Fibroblast of mammary gland (primary cell): ENCODE measurements around the gene NUDT7.

Source experiments
- DNase-seq: peaks from one replicate; pipeline ENCODE4 v3.0.0-alpha.2; 2010; ENCODE audit warnings: low read depth
- H3K4me3 ChIP-seq: 2 replicates; pipeline ENCODE4 v1.5.1; 2011; ENCODE audit warnings: low read depth, mild to moderate bottlenecking, low read length, moderate library complexity; ENCODE audit not compliant: control insufficient read depth
- CTCF ChIP-seq: conservative IDR thresholded peaks from 2 replicates; pipeline ENCODE4 v1.5.1; 2011; ENCODE audit warnings: low read depth, low read length, inconsistent platforms; ENCODE audit not compliant: control insufficient read depth, insufficient read depth

NUDT7 gene

DNA sequence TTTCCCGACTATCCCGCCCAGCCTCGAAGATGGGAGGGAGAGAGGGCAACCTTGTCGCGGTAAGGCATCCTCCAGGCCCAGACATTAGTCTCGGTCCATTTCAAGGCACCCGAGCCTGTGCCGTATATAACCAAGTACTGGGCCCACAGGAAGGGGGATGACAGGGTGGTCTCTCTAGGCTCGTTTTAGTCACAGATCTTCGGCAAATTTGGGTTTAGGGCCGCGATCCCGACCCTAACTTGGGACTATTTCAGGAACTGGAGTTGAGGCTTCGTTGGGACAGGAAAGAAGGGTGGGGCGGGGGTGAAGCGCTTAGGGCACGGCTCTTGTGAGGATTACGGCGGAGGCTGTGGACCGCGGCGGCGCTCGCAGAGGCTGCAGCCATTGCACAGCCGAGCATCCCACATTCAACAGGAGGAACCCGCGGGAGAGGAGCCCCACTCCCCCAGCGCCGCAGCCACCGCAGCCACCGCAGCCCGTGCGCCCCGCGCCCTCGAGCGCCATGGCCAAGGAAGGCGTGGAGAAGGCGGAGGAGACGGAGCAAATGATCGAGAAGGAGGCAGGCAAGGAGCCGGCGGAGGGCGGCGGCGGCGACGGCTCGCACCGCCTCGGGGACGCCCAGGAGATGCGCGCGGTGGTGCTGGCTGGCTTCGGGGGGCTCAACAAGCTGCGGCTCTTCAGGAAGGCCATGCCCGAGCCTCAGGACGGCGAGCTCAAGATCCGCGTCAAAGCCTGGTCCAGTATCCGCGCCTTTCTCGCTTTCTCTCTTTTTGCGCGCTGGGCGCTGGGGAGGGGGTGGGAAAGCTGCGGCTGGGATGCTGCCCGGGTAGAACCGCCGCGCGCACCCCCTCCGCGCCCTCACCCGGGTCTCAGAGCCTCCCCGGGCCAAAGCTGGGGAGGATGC lies 66.1 kb downstream of the NUDT7 start, which contains the start of gene VAT1L:
Gene VAT1L, plus strand, starts transcription at position 384 of the 904 bp plus-strand sequence. Its CDS starts 119 bp downstream, at position 503.
- H3K4me3 ChIP-seq = peak within 1 kb of the TSS; percentile 46
- TF ChIP-seq CTCF = no peak
- peak; percentile 41 for DNase-seq

DNA sequence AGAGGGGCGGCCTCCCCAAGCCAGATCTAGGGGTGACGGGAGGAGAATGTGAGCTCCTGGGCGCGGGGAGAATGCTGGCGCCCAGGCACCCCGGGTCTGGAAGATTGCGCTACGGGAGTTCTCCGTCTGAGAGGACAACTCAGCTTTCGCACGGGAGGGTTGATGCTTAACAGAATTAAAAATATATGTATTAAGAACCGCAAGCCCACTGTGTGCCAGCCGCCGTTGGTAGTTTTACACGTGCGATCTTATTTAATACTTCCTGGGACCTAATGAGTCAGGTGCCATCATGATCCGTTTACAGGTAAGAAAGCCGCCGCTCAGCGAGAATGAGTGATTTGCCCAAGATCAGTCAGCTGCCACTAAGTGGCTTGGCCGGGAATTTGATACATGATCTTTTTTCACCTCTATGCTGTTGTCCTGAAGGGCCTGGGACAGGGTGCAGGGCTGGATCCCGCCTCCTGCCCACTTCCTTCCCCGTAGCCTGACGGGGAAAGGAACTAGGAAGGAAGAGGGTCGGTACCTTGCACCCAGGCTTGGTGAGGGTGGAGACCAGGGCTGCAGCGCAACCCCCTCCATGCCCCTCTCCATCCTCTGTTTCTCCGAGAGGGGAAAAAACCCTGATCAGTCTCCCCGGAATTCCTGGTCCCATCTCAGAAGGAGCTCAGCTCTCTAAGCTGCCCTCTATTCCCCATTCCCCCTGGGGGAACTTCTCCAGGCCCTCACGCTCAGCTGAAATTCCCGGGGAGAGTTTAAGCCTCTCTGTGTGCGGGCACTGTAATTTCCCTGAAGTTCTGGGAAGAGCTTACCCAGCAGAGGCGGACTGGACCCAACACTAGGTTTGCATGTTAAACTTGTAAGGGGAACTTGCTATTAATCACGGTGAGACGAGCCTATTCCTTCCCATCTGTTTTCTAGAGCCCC lies 67.0 kb downstream of the NUDT7 start:
- no peak for DNase-seq
- TF ChIP-seq CTCF = no peak
- H3K4me3 ChIP-seq = peak overlapping the region; percentile 46

- TF ChIP-seq CTCF = no peak
- H3K4me3 ChIP-seq = no peak overlapping the region
- no peak for DNase-seq
Measured at GRCh38 chr16:77790009-77790372, 67.7 kb downstream of the NUDT7 start.

DNA sequence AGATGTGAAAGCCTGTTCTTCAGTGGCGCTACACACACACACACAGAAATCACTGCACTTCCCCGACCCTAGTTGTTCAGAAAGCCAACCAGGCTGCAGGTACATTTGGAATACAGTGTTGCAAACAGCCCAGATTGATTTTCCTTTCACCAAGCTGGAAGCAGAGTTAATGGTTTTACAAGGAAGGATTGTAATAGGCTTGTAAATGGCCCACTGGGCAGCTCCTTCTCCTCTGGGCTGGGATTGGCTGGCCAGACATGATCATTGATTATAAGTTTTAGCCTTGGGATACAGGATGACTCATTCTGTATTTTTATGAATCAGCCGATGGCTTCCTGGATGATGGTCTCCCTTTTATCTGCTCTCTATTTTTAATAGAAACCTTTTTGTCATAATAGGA lies 68.6 kb downstream of the NUDT7 start:
- TF ChIP-seq CTCF = no peak
- peak; percentile 21 for DNase-seq
- no peak overlapping the region for H3K4me3 ChIP-seq
